ENCODE data around the gene AMY1A. TPM values are rescaled to one million over a fixed set of nuclear protein-coding genes. Genes with fewer than 3 reads are reported as not detected.

AMY1A gene
- polyA plus RNA-seq, 3 donors from 2014 or later, result not detected

Other genes starting within 250 kb of the AMY1A start
- gene RNPC3, start 130.1 kb upstream of the AMY1A start, polyA plus RNA-seq, result 10 to 100 TPM; 11.2 to 19.3 (median 11.7) TPM
- gene AMY2B, start 84.2 kb upstream of the AMY1A start, polyA plus RNA-seq, result 1 to 10 TPM in 1 of 3 donors, under 1 TPM in 1, not detected in 1; 0.54 to 1.5 TPM
- not detected for gene AMY2A, start 38.3 kb upstream of the AMY1A start, polyA plus RNA-seq
- not detected for gene AMY1B, start 40.5 kb downstream of the AMY1A start, polyA plus RNA-seq
- gene AMY1C, start 94.1 kb downstream of the AMY1A start, polyA plus RNA-seq, result not detected

Data from immature natural killer cell (primary cell).